Activated T-helper 2 cell treated with anti-CD3 and anti-CD28 coated beads, Interferon-gamma antibody, Interleukin-2, Interleukin-4, amounts not matched to agents 10 μg/mL and 5 μg/mL and 100 μg/mL, durations not matched to agents 14 hours and 24 hours and 36 hours (primary cell): ENCODE data around the gene RPS23. TPM values are rescaled to one million over a fixed set of nuclear protein-coding genes. Genes with fewer than 3 reads are reported as not detected.

Source experiments
- DNase-seq: peaks from one replicate; pipeline ENCODE4 v3.0.0; 2021; ENCODE audit warnings: low spot score
- H3K27ac Mint-ChIP-seq: one replicate; pipeline ENCODE4 v1.8.0; 2021; ENCODE audit warnings: mixed read lengths
- H3K27me3 Mint-ChIP-seq: one replicate; pipeline ENCODE4 v1.8.0; 2021; ENCODE audit warnings: low read depth, mixed read lengths
- H3K36me3 Mint-ChIP-seq: one replicate; pipeline ENCODE4 v1.8.0; 2021; ENCODE audit warnings: low read depth, mixed read lengths
- H3K4me1 Mint-ChIP-seq: one replicate; pipeline ENCODE4 v1.8.0; 2021; ENCODE audit warnings: low read depth, mixed read lengths
- H3K4me3 Mint-ChIP-seq: one replicate; pipeline ENCODE4 v1.8.0; 2021; ENCODE audit warnings: low read depth, mild to moderate bottlenecking, moderate library complexity, mixed read lengths
- H3K9me3 Mint-ChIP-seq: one replicate; pipeline ENCODE4 v1.8.0; 2021; ENCODE audit warnings: mixed read lengths
- intact Hi-C: fragments of 100-400 bp; cut with micrococcal nuclease; formaldehyde crosslinking; loops from one replicate; pipeline ENCODE4 v1.15.1; 2023
- total RNA-seq: library from RNA; stranded (reverse); gene quantifications from 2 replicates; pipeline ENCODE4 v1.2.3, GENCODE V29; 2022

RPS23 gene
- total RNA-seq = 2,718 and 2,741 TPM in 2 replicates

DNA sequence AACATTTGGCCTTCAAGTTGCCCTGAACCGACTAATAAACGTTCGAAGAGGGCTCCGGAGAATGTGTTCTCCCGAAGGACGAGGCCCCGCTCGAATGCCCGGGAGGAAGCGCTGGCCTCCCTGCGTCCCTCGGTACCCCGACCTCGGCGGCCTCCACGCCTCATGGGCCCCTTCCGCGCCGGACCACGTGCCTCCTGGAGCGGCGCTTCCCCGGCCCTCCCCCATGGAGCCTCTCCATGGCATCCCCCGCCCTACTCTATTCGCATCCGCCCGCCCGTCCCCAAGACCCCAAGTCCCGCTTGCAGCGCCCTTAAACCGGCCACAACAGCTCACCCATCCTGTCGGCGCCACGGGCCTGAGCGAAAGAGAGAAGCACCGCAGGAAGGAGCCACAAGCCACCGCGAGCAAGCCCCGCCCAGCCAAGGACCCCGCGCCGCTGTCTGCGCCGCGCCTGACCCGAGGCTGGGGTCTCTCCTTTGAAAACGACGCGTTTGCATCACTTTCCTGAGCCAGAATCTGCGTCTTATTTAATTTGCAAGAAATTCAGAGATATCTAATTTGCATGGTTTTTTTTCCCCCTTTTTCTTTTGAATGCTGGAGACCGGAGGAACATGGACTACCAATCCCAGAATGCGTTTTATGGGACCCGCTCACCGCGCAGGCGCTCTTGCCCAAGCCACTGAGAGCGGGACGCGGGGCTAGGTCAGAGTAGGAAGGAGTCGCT, at the start of gene RPS23:
TSS of gene RPS23 (minus strand) at position 368 of the 724 bp plus-strand sequence. CDS start at position 337, 31 bp downstream.
- H3K4me3 Mint-ChIP-seq = peak within 1 kb of the TSS; percentile 92
- no peaks in the 10 kb centered on the region for H3K27me3 Mint-ChIP-seq
- no peaks in the 10 kb centered on the region for H3K9me3 Mint-ChIP-seq
- H3K36me3 Mint-ChIP-seq = peaks cover 49% of the 10 kb centered on the region
- peak within 1 kb of the TSS; percentile 97 for H3K27ac Mint-ChIP-seq
- intact Hi-C loops = loop anchor here (2.0 to 5.0 kb wide), 3 partner anchors 79 to 425 kb away; partner anchors contain the start of gene ATG10
- peaks cover 35% of the 10 kb centered on the region for H3K4me1 Mint-ChIP-seq
- peak; percentile 82 for DNase-seq

- Mint-ChIP-seq H3K4me1 (no peaks in the 10 kb centered on the region), H3K27ac (no peak overlapping the region), H3K4me3 (no peak overlapping the region), H3K27me3 (peaks cover 23% of the 10 kb centered on the region), H3K36me3 (no peaks in the 10 kb centered on the region), H3K9me3 (no peaks in the 10 kb centered on the region)
- no peak for DNase-seq
- intact Hi-C loops = no loop called here
Measured at GRCh38 chr5:82327941-82328340, 49.8 kb upstream of the RPS23 start.

DNA sequence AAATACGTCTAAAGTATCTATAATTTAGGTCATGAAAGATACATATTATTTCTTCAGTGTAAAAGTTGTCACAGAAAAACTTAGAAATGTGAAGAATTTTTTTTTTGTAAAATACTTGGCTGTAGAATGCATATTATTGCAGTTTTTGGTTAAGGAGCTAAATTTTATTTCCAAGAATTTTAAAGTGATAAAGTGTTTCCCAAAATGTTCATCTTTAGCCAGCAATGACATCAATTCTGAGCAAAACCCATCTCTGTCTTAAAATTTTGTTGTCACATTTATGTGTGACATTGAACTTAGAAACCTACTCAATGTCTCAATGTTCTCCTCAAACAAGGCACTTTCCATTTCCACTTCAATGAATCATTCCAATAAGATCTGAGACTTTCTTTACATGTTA, 47.8 kb upstream of the RPS23 start:
- peaks cover 29% of the 10 kb centered on the region for H3K27me3 Mint-ChIP-seq
- no peak overlapping the region for H3K4me3 Mint-ChIP-seq
- H3K9me3 Mint-ChIP-seq = no peaks in the 10 kb centered on the region
- no peak for DNase-seq
- H3K36me3 Mint-ChIP-seq = no peaks in the 10 kb centered on the region
- intact Hi-C loops = no loop called here
- H3K27ac Mint-ChIP-seq = no peak overlapping the region
- H3K4me1 Mint-ChIP-seq = no peaks in the 10 kb centered on the region

GRCh38 chr5:82325155-82325554, 47.0 kb upstream of the RPS23 start:
- no peak overlapping the region for H3K4me3 Mint-ChIP-seq
- DNase-seq = no peak
- H3K27ac Mint-ChIP-seq = no peak overlapping the region
- H3K27me3 Mint-ChIP-seq = peaks cover 26% of the 10 kb centered on the region
- intact Hi-C loops = no loop called here
- no peaks in the 10 kb centered on the region for H3K9me3 Mint-ChIP-seq
- no peaks in the 10 kb centered on the region for H3K4me1 Mint-ChIP-seq
- no peaks in the 10 kb centered on the region for H3K36me3 Mint-ChIP-seq

GRCh38 chr5:82320966-82321365, 42.8 kb upstream of the RPS23 start:
- H3K27ac Mint-ChIP-seq = no peak overlapping the region
- DNase-seq = no peak
- H3K36me3 Mint-ChIP-seq = no peaks in the 10 kb centered on the region
- peaks cover 27% of the 10 kb centered on the region for H3K27me3 Mint-ChIP-seq
- no peaks in the 10 kb centered on the region for H3K4me1 Mint-ChIP-seq
- intact Hi-C loops = no loop called here
- no peaks in the 10 kb centered on the region for H3K9me3 Mint-ChIP-seq
- H3K4me3 Mint-ChIP-seq = no peak overlapping the region

DNA sequence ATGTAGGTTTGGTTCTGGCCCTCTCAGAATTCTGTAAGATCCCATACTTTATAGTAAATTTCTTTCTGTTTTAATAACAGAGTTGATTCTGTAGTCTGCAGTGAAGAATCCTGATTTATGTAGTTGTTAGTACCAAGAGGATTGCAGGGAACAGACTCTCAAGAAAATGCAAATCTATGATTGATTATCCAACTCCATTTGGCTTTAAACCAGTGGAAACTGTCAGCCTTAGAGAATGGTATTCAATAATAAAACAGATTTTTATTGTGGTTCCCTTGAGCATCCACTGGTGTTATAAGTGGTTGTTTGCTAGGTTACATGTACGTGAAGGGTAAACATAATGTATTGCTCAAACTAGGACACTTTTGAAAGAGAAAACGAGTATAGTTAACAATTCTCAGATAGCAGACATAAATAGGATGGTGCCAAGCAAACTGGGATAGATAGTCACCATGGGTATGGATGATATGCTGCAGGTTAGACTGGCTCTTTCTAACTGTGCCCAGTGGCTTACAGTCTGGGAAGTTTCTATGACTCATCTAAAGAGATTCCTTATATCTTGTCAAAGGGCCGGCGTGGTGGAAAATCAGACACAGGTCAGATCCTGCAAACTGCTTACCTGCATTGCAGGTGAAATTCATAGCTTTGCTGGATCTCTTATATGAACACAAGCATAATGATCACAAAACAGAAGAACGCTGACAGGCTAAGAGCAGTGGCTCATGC, 41.7 kb upstream of the RPS23 start:
- Mint-ChIP-seq H3K27ac (no peak overlapping the region), H3K9me3 (no peaks in the 10 kb centered on the region), H3K36me3 (no peaks in the 10 kb centered on the region), H3K4me3 (no peak overlapping the region), H3K27me3 (peaks cover 21% of the 10 kb centered on the region), H3K4me1 (no peaks in the 10 kb centered on the region)
- intact Hi-C loops = no loop called here
- no peak for DNase-seq

- Mint-ChIP-seq H3K9me3 (no peaks in the 10 kb centered on the region), H3K27me3 (peaks cover 21% of the 10 kb centered on the region), H3K4me3 (no peak overlapping the region), H3K36me3 (no peaks in the 10 kb centered on the region), H3K4me1 (no peaks in the 10 kb centered on the region), H3K27ac (no peak overlapping the region)
- DNase-seq = no peak
- intact Hi-C loops = no loop called here
Measured at GRCh38 chr5:82319192-82319591, 41.0 kb upstream of the RPS23 start.

- no peaks in the 10 kb centered on the region for H3K36me3 Mint-ChIP-seq
- H3K4me3 Mint-ChIP-seq = no peak overlapping the region
- DNase-seq = no peak
- H3K9me3 Mint-ChIP-seq = no peaks in the 10 kb centered on the region
- no peaks in the 10 kb centered on the region for H3K4me1 Mint-ChIP-seq
- no peak overlapping the region for H3K27ac Mint-ChIP-seq
- intact Hi-C loops = no loop called here
- H3K27me3 Mint-ChIP-seq = peaks cover 3% of the 10 kb centered on the region
Measured at GRCh38 chr5:82314964-82315758, 37.0 kb upstream of the RPS23 start.

DNA sequence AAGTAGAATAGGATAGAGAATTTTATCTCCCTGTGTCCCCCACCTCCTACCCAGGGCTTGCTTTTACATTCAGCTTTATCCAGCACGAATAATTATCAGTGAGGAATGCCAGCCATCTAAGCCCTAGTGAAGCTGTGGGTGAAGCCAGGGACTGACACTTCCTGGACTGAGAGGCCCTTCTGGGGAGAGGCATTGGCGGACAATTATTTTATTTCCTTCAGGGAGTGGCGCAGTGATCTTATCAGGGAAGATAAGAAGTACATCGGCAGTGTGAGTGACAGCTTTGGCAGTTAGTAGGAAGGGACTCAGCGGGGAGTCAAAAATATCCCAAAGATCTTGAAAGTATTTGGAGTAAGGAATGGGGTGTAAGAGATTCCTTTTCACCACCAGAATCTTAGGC, 34.9 kb upstream of the RPS23 start:
- no peak overlapping the region for H3K4me3 Mint-ChIP-seq
- no peaks in the 10 kb centered on the region for H3K36me3 Mint-ChIP-seq
- no peaks in the 10 kb centered on the region for H3K4me1 Mint-ChIP-seq
- H3K27ac Mint-ChIP-seq = no peak overlapping the region
- H3K27me3 Mint-ChIP-seq = peaks cover 1% of the 10 kb centered on the region
- peaks cover 3% of the 10 kb centered on the region for H3K9me3 Mint-ChIP-seq
- no peak for DNase-seq
- intact Hi-C loops = loop anchor here (2.0 kb wide), 1 partner anchor 1252 kb away; no protein-coding TSS in a partner anchor

- intact Hi-C loops = loop anchor here (2.0 kb wide), 1 partner anchor 1252 kb away; no protein-coding TSS in a partner anchor
- Mint-ChIP-seq H3K27ac (no peak overlapping the region), H3K9me3 (peaks cover 3% of the 10 kb centered on the region), H3K4me3 (no peak overlapping the region), H3K36me3 (no peaks in the 10 kb centered on the region), H3K4me1 (no peaks in the 10 kb centered on the region), H3K27me3 (no peaks in the 10 kb centered on the region)
- peak; percentile 20 for DNase-seq
Measured at GRCh38 chr5:82312373-82312856, 34.3 kb upstream of the RPS23 start.

- Mint-ChIP-seq H3K4me1 (no peaks in the 10 kb centered on the region), H3K27me3 (no peaks in the 10 kb centered on the region), H3K9me3 (peaks cover 3% of the 10 kb centered on the region), H3K4me3 (no peak overlapping the region), H3K27ac (no peak overlapping the region), H3K36me3 (no peaks in the 10 kb centered on the region)
- intact Hi-C loops = no loop called here
- DNase-seq = no peak
Measured at GRCh38 chr5:82309091-82309531, 31.0 kb upstream of the RPS23 start.

DNA sequence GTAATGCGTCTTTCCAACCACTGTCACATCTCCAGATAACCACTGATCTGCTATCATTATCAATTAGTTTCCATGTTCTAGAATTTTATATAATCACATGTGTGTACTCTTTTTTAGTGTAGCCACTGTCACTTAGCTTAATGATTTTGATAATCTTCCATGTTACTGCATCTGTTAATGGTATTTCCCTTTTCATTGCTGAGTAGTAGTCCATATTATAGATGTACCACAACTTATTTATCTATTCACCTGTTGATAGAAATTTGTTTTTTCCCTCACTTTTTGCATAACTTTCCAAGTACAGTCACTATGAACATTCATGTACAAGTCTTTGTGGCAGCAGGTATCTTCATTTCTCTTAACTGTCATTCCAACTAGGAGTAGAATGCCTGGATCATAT, 30.3 kb upstream of the RPS23 start:
- Mint-ChIP-seq H3K9me3 (peaks cover 3% of the 10 kb centered on the region), H3K27ac (no peak overlapping the region), H3K27me3 (no peaks in the 10 kb centered on the region), H3K4me3 (no peak overlapping the region), H3K36me3 (no peaks in the 10 kb centered on the region), H3K4me1 (no peaks in the 10 kb centered on the region)
- no peak for DNase-seq
- intact Hi-C loops = no loop called here
